NCI-H2196 (cell line): Measurements from ENCODE around the gene NUDT3.
"Not testable (repeated sequence)": the region's sequence is repeated elsewhere in the genome, so short reads cannot be mapped to it uniquely, and the experiment has no call there.

ENCODE experiments used
- DNase-seq: peaks from one replicate; lab custom pipeline; 2025; ENCODE audit not compliant: unreplicated experiment; lab: John Stamatoyannopoulos, UW

NUDT3 gene

GRCh38 chr6:34346175-34347119 is 46.0 kb downstream of the NUDT3 start:
- no peak for DNase-seq

GRCh38 chr6:34343806-34344205 is 48.7 kb downstream of the NUDT3 start:
- DNase-seq, result no peak

- DNase-seq, result no peak
These were observed 50.2 kb downstream of the NUDT3 start for GRCh38 chr6:34342247-34342646.

- no peak for DNase-seq
These were observed 50.9 kb downstream of the NUDT3 start for GRCh38 chr6:34341481-34341971.

GRCh38 chr6:34340906-34341480 is 51.5 kb downstream of the NUDT3 start:
- DNase-seq, result no peak

- DNase-seq, result no peak
These were observed 52.1 kb downstream of the NUDT3 start for GRCh38 chr6:34340394-34340793.

GRCh38 chr6:34339971-34340370 is 52.5 kb downstream of the NUDT3 start:
- DNase-seq, result no peak

GRCh38 chr6:34339432-34339831 is 53.0 kb downstream of the NUDT3 start:
- no peak for DNase-seq

- DNase-seq, result no peak
These were observed 53.7 kb downstream of the NUDT3 start for GRCh38 chr6:34338811-34339210.

- no peak for DNase-seq
These were observed 54.1 kb downstream of the NUDT3 start for GRCh38 chr6:34338377-34338776.

GRCh38 chr6:34334796-34335416 is 57.6 kb downstream of the NUDT3 start:
- DNase-seq, result no peak

- DNase-seq, result no peak
These were observed 58.6 kb downstream of the NUDT3 start for GRCh38 chr6:34333858-34334257.

- no peak for DNase-seq
These were observed 59.9 kb downstream of the NUDT3 start for GRCh38 chr6:34332251-34333198.

GRCh38 chr6:34331371-34332050 is 61.0 kb downstream of the NUDT3 start:
- DNase-seq, result no peak

- DNase-seq, result not testable (repeated sequence)
These were observed 62.7 kb downstream of the NUDT3 start for GRCh38 chr6:34329814-34330213.

GRCh38 chr6:34328969-34329368 is 63.5 kb downstream of the NUDT3 start:
- no peak for DNase-seq

- DNase-seq, result not testable (repeated sequence)
These were observed 64.9 kb downstream of the NUDT3 start for GRCh38 chr6:34327313-34328205.

GRCh38 chr6:34325633-34326032 is 66.8 kb downstream of the NUDT3 start:
- DNase-seq, result no peak
